ENCODE results near the gene ZNF474.

The ZNF474 gene

DNA sequence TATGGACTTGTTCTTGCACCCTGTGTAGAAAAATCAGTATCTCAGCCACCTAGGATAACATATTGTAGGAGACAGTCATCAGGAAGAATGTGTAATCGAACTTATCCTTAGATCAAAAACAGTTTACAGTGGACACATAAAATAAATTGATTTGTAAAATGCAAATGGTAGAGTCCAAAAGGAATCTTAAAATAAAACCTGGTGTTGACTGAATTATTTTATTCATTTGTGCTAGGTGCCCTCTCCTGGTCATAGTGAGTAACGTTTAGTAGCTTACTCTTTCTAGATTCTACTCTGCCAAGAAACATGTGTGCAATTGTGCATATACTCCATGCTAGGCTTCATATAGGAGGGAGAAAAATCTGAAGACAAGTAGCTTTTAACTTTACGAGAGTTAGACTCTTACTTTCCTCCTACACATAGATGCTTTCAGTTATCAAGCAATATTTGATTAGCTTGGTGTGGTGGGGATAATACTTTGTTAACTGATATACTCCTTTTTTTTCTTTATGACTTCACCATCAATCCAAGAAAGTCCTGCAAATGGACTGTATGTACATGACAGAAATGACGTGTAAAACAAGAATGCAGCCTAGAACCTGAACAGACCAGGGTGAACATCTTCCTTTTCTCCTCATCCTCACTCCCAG is 27.6 kb upstream of the ZNF474 start:
- Histone ChIP-seq H3K27ac (ENCODE audit: low read length) (no peak overlapping the region), H3K27me3 (ENCODE audit: control insufficient read depth, insufficient read depth, low read length) (no peaks in the 10 kb centered on the region), H3K36me3 (ENCODE audit: control insufficient read depth, low read depth, low read length) (no peaks in the 10 kb centered on the region), H3K9me3 (ENCODE audit: control insufficient read depth, low read depth, low read length) (no peaks in the 10 kb centered on the region), H3K4me1 (ENCODE audit: control insufficient read depth, low read depth, low read length) (peaks cover 11% of the 10 kb centered on the region), H3K9ac (ENCODE audit: low read length) (no peak overlapping the region), H3K4me3 (ENCODE audit: low read length) (no peak overlapping the region)

DNA sequence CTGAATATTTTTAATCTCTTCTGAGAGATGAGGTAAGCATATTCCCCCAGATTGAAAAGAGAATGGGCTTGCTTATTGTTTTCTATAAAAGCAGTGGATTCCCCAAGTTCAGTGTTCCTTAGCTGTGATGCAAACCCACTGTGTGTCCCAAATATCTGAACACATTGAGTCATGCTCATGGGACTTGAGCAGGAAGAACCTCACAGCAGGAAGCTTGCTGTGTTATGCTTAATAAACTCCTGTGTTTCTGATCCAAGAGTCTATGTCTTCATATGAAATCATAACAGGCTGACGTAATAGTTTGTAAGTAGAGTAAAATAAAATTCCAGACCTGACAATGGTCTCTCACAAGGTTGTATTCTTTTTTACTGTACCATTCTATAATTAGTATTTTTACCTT is 26.5 kb upstream of the ZNF474 start:
- Histone ChIP-seq H3K4me3 (ENCODE audit: low read length) (no peak overlapping the region), H3K36me3 (ENCODE audit: control insufficient read depth, low read depth, low read length) (no peaks in the 10 kb centered on the region), H3K9me3 (ENCODE audit: control insufficient read depth, low read depth, low read length) (no peaks in the 10 kb centered on the region), H3K9ac (ENCODE audit: low read length) (no peak overlapping the region), H3K27me3 (ENCODE audit: control insufficient read depth, insufficient read depth, low read length) (no peaks in the 10 kb centered on the region), H3K4me1 (ENCODE audit: control insufficient read depth, low read depth, low read length) (peaks cover 11% of the 10 kb centered on the region), H3K27ac (ENCODE audit: low read length) (no peak overlapping the region)

DNA sequence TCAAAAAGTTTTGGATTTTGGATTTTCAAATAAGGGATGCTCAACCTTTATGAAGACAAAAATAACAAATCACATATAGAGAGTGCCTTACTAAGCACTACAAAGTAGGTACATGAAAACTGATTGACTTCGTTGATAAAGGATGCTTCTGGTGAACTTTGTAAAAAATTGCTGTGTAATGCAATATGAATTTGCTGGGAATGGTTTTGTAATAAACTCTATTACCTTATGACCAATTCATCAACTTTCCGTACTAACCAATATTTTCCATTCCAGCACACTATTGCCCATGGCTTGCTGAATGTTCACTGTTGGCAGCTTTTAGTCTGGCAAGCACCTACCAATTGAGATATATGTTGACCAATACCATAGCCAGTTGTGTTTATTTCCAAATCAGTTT is 23.4 kb upstream of the ZNF474 start:
- no peaks in the 10 kb centered on the region for H3K9me3 ChIP-seq (ENCODE audit: control insufficient read depth, low read depth, low read length)
- no peak overlapping the region for H3K4me3 ChIP-seq (ENCODE audit: low read length)
- no peaks in the 10 kb centered on the region for H3K27me3 ChIP-seq (ENCODE audit: control insufficient read depth, insufficient read depth, low read length)
- no peak overlapping the region for H3K27ac ChIP-seq (ENCODE audit: low read length)
- peaks cover 3% of the 10 kb centered on the region for H3K4me1 ChIP-seq (ENCODE audit: control insufficient read depth, low read depth, low read length)
- H3K9ac ChIP-seq (ENCODE audit: low read length), result no peak overlapping the region
- no peaks in the 10 kb centered on the region for H3K36me3 ChIP-seq (ENCODE audit: control insufficient read depth, low read depth, low read length)

DNA sequence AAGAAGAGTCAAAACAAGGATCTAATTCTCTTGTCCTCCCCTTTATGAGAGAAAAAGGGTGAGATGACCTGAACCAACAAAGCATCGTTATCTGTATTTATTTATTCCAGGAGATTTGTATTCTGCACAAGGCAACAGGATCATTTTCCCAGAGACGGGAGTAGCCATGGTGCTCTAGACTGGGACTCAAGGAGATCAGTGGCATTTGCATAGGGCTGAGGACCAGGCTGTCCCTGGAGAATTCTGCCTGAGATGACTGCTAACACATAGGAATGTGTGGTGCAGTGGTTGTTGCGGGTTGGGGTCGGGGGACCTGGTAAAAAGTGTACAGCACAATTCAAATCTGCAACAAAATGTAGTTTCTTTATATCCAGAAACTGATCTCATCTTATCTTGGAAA is 22.3 kb upstream of the ZNF474 start:
- H3K4me3 ChIP-seq (ENCODE audit: low read length), result no peak overlapping the region
- no peaks in the 10 kb centered on the region for H3K4me1 ChIP-seq (ENCODE audit: control insufficient read depth, low read depth, low read length)
- H3K9me3 ChIP-seq (ENCODE audit: control insufficient read depth, low read depth, low read length), result no peaks in the 10 kb centered on the region
- no peaks in the 10 kb centered on the region for H3K27me3 ChIP-seq (ENCODE audit: control insufficient read depth, insufficient read depth, low read length)
- no peak overlapping the region for H3K9ac ChIP-seq (ENCODE audit: low read length)
- H3K27ac ChIP-seq (ENCODE audit: low read length), result no peak overlapping the region
- no peaks in the 10 kb centered on the region for H3K36me3 ChIP-seq (ENCODE audit: control insufficient read depth, low read depth, low read length)

DNA sequence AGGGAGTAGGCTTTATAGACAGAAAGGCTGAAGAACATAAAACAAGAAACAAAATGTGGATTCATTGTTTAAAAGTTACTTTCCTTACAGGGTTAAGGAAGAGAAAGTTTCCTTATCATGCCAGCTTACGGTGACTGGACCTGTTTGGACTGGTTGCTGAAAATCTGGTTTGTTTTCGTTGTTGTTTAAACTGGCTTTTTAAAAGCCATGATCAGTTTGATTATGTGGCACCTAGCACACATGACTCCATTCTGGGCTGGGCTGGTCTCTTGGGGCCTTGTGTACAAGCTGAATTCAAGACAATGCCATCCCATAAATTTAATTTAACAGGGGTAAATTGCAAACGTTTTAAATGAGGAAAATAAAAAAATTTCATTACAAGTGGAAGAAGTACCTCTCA is 18.4 kb upstream of the ZNF474 start:
- H3K9ac ChIP-seq (ENCODE audit: low read length), result no peak overlapping the region

DNA sequence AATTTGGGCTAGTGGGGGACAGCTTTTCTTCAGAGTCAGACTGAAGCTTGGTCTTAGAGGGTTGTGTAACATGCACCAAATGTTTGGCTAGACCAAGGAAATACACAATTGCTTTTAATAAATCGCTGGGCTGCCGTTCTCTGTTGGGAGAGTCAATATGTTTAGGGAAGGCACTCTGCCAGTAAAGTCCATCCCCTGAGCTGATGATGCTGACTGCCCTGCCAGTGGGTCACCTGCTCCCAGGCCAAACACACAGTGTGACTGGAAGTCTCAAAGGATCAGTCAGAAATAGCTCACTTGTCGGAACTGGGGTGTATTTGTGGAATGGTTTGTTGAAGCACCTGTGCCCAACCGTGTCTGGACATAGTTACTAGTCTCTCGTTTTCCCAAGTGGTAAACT is 17.9 kb upstream of the ZNF474 start:
- H3K4me1 ChIP-seq (ENCODE audit: control insufficient read depth, low read depth, low read length), result no peaks in the 10 kb centered on the region
- H3K9ac ChIP-seq (ENCODE audit: low read length), result no peak overlapping the region
- no peak overlapping the region for H3K4me3 ChIP-seq (ENCODE audit: low read length)
- H3K9me3 ChIP-seq (ENCODE audit: control insufficient read depth, low read depth, low read length), result no peaks in the 10 kb centered on the region
- no peaks in the 10 kb centered on the region for H3K27me3 ChIP-seq (ENCODE audit: control insufficient read depth, insufficient read depth, low read length)
- H3K27ac ChIP-seq (ENCODE audit: low read length), result no peak overlapping the region
- no peaks in the 10 kb centered on the region for H3K36me3 ChIP-seq (ENCODE audit: control insufficient read depth, low read depth, low read length)

More for the DNA sequence above, 18.4 kb upstream of the ZNF474 start:
- Histone ChIP-seq H3K4me1 (ENCODE audit: control insufficient read depth, low read depth, low read length) (no peaks in the 10 kb centered on the region), H3K27ac (ENCODE audit: low read length) (no peak overlapping the region), H3K4me3 (ENCODE audit: low read length) (no peak overlapping the region), H3K9me3 (ENCODE audit: control insufficient read depth, low read depth, low read length) (no peaks in the 10 kb centered on the region), H3K27me3 (ENCODE audit: control insufficient read depth, insufficient read depth, low read length) (no peaks in the 10 kb centered on the region), H3K36me3 (ENCODE audit: control insufficient read depth, low read depth, low read length) (no peaks in the 10 kb centered on the region)

DNA sequence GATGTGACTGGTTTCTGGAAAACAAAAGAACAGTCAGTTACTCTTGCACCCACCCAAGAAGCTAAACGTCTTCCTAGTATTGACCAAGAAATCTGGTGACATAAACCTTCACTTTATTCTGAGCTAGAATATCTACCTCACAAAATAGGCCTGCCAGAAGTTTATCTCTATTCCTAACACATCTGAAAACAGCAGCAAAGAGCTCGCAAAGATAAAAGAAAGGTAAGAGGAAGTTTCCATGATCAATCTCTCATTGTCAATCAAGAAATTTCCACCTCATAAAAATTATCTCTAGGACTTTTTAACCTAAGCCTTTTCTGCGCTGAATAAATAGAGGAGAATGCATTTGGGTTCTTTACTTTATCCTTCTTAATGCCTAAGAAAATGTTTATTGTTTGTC is 17.3 kb upstream of the ZNF474 start:
- Histone ChIP-seq H3K36me3 (ENCODE audit: control insufficient read depth, low read depth, low read length) (no peaks in the 10 kb centered on the region), H3K9me3 (ENCODE audit: control insufficient read depth, low read depth, low read length) (no peaks in the 10 kb centered on the region), H3K4me1 (ENCODE audit: control insufficient read depth, low read depth, low read length) (no peaks in the 10 kb centered on the region), H3K27me3 (ENCODE audit: control insufficient read depth, insufficient read depth, low read length) (no peaks in the 10 kb centered on the region), H3K4me3 (ENCODE audit: low read length) (no peak overlapping the region), H3K9ac (ENCODE audit: low read length) (no peak overlapping the region), H3K27ac (ENCODE audit: low read length) (no peak overlapping the region)

DNA sequence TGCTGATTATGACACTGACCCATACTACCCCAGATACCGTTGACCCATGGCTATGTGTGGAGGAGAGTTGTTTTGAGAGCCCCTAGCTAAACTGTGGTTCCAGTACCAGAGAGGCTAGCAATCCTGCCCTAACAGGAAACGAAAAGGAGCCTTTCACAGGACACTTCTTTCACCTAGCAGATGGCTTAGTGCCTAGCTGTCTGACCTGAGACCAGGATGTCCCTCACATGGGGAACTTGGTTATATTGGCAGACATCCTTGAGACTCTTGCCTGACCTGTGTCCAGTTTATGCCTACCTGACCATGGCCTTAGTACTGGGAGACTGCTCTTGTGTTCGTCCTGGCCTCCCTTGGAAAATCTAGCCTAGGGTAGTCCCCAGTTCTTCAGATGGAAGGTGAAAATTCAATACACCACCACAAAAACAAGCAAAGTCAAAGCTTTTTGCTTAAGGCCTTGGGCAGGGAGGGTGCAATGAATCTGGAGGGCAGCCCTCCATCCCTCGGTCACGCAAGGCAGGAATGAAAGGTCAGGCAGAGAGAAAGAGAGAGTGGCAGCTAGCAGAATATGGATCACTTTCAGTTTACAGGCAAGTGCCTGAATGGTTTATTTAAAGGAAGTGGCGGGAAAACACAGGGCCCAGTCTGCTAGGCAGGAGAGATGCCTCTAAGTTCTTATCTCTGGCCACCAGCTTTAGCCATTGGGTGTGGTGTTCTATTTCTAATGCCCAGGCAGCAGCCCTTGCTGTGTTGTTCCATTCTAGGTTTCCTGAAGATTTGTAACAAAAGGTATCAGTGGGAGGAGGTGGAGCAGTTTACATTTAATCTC is 16.4 kb upstream of the ZNF474 start:
- Histone ChIP-seq H3K4me1 (ENCODE audit: control insufficient read depth, low read depth, low read length) (no peaks in the 10 kb centered on the region), H3K36me3 (ENCODE audit: control insufficient read depth, low read depth, low read length) (no peaks in the 10 kb centered on the region), H3K9ac (ENCODE audit: low read length) (no peak overlapping the region), H3K4me3 (ENCODE audit: low read length) (no peak overlapping the region), H3K27me3 (ENCODE audit: control insufficient read depth, insufficient read depth, low read length) (no peaks in the 10 kb centered on the region), H3K27ac (ENCODE audit: low read length) (no peak overlapping the region), H3K9me3 (ENCODE audit: control insufficient read depth, low read depth, low read length) (no peaks in the 10 kb centered on the region)

DNA sequence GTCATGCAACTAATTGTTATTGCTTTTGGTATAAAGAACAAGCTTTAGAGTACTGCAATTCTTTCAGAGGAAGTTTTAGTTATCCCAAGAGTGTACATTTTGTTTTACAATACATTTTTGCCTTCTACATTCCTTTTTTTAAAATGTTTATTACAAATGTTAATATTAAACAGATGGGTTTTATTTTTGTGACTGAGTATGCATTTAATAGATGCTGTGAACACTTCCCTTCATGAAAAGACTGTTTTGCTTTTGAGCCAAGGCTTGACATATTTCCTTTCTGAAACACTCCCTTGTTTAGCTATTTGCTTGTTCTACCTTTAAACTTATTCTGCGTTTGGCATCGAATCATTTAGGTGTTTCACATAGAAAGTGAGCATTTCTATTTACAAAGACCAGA is 14.8 kb upstream of the ZNF474 start:
- H3K9me3 ChIP-seq (ENCODE audit: control insufficient read depth, low read depth, low read length), result no peaks in the 10 kb centered on the region
- H3K4me3 ChIP-seq (ENCODE audit: low read length), result no peak overlapping the region
- no peaks in the 10 kb centered on the region for H3K36me3 ChIP-seq (ENCODE audit: control insufficient read depth, low read depth, low read length)
- H3K27me3 ChIP-seq (ENCODE audit: control insufficient read depth, insufficient read depth, low read length), result no peaks in the 10 kb centered on the region
- H3K4me1 ChIP-seq (ENCODE audit: control insufficient read depth, low read depth, low read length), result no peaks in the 10 kb centered on the region
- H3K9ac ChIP-seq (ENCODE audit: low read length), result no peak overlapping the region
- H3K27ac ChIP-seq (ENCODE audit: low read length), result no peak overlapping the region

DNA sequence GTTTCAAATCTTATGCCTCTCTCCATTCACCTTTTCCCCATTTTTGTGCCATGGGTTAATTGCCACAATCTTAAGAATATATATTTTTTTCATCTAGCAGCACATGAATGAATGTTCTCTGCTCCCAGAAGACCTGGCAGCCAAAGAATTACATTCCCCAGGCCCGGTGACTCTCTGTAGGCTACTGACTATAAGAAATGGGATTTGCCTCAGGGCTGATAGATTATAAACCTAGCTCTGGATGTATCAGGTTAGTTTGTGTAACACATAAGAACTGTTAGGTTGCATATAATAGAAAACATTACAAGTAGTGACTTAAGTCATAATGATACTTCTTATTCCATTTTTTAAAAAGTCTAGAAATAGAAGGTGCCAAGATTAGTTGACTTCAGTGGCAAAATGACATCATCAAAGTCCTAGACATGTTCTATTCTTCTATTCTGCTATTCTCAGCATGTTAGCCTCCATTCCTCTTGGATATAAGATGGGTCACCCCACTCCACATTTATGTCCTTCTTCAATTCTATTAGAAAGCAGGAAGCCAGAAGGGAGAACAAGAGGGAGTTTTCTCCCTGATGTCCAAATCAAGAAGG is 10.9 kb upstream of the ZNF474 start:
- Histone ChIP-seq H3K27me3 (ENCODE audit: control insufficient read depth, insufficient read depth, low read length) (no peaks in the 10 kb centered on the region), H3K4me1 (ENCODE audit: control insufficient read depth, low read depth, low read length) (peaks cover 12% of the 10 kb centered on the region), H3K36me3 (ENCODE audit: control insufficient read depth, low read depth, low read length) (no peaks in the 10 kb centered on the region), H3K4me3 (ENCODE audit: low read length) (no peak overlapping the region), H3K9ac (ENCODE audit: low read length) (no peak overlapping the region), H3K9me3 (ENCODE audit: control insufficient read depth, low read depth, low read length) (no peaks in the 10 kb centered on the region), H3K27ac (ENCODE audit: low read length) (no peak overlapping the region)

DNA sequence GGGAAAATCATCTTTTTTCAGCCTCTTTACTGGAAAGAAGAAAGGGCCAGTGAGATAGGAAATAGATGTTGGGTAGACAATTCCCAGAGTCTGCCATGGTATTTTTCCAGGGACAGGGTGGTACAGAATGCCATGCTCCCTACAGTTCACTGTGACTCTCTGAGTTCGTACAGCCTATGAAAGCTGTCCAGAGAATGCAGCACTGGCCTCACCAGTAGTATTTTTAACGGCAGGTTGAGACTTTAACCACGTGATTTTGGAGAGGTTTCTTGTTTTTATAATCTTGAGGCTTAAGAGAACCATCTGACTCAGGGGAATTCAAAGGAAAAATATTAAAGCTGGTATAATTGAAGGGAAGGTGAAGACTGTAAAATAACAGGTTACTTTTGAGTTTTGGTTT is 10.1 kb upstream of the ZNF474 start:
- Histone ChIP-seq H3K4me3 (ENCODE audit: low read length) (no peak overlapping the region), H3K27me3 (ENCODE audit: control insufficient read depth, insufficient read depth, low read length) (no peaks in the 10 kb centered on the region), H3K9ac (ENCODE audit: low read length) (no peak overlapping the region), H3K9me3 (ENCODE audit: control insufficient read depth, low read depth, low read length) (no peaks in the 10 kb centered on the region), H3K4me1 (ENCODE audit: control insufficient read depth, low read depth, low read length) (peaks cover 12% of the 10 kb centered on the region), H3K36me3 (ENCODE audit: control insufficient read depth, low read depth, low read length) (no peaks in the 10 kb centered on the region), H3K27ac (ENCODE audit: low read length) (no peak overlapping the region)

DNA sequence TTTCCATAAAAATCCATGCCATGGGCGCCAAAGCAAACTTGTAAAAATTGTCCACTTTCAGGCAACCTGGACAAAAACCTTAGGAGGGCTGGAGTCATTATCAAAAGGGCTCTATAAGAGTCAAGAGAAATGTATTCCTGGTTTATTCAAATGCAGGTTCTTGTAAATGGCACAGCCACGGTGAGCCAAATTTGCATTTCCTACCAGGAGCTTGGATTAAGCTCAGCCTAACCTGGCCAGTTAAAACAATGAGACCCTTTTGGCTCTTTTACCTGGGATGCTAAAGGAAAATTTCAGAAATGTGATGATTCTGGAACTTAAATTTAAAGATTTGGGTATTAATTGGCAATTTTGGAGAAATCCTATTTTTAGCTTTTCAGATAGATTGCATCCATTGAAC is 8.9 kb upstream of the ZNF474 start:
- peaks cover 12% of the 10 kb centered on the region for H3K4me1 ChIP-seq (ENCODE audit: control insufficient read depth, low read depth, low read length)

More for the DNA sequence above, 8.9 kb upstream of the ZNF474 start:
- Histone ChIP-seq H3K9me3 (ENCODE audit: control insufficient read depth, low read depth, low read length) (no peaks in the 10 kb centered on the region), H3K27me3 (ENCODE audit: control insufficient read depth, insufficient read depth, low read length) (no peaks in the 10 kb centered on the region), H3K4me3 (ENCODE audit: low read length) (no peak overlapping the region), H3K36me3 (ENCODE audit: control insufficient read depth, low read depth, low read length) (no peaks in the 10 kb centered on the region), H3K27ac (ENCODE audit: low read length) (no peak overlapping the region), H3K9ac (ENCODE audit: low read length) (no peak overlapping the region)

Data from iPS-18a (cell line).